Stimulated activated naive CD8-positive, alpha-beta T cell treated with anti-CD3 and anti-CD28 coated beads, Interleukin-15, Interleukin-2, amounts not matched to agents 100 U/mL and 50 U/mL, for 24 hours (primary cell): Measurements from ENCODE around the gene CCT4.
A peak's percentile ranks its signal among the peaks of the same experiment; 100 is the strongest.
"Not testable (repeated sequence)": the region's sequence is repeated elsewhere in the genome, so short reads cannot be mapped to it uniquely, and the experiment has no call there.

Experiments
- ATAC-seq: fragments of 150-1000 bp; cut with Tn5 transposase; one replicate; pipeline ENCODE4 v1.10.0; 2021
- DNase-seq: peaks from one replicate; pipeline ENCODE4 v3.0.0; 2021

The CCT4 gene

GRCh38 chr2:61888267-61889055 lies at the start of gene CCT4:
Gene CCT4, minus strand, starts transcription at chr2:61888656. Its CDS starts 149 bp downstream, at chr2:61888507.
- ATAC-seq (peak; percentile 83), DNase-seq (peak; percentile 93)

- no peak for ATAC-seq
- DNase-seq, result no peak
Observed at GRCh38 chr2:61937886-61938285, 49.4 kb upstream of the CCT4 start.

- no peak for ATAC-seq
Observed at GRCh38 chr2:61937098-61937497, 48.6 kb upstream of the CCT4 start.

GRCh38 chr2:61928826-61929461 lies 40.5 kb upstream of the CCT4 start:
- ATAC-seq, result no peak
- no peak for DNase-seq

More at GRCh38 chr2:61937098-61937497, 48.6 kb upstream of the CCT4 start:
- no peak for DNase-seq

GRCh38 chr2:61926531-61927477 lies 38.3 kb upstream of the CCT4 start:
- ATAC-seq (no peak), DNase-seq (no peak)

- no peak for DNase-seq
- no peak for ATAC-seq
Observed at GRCh38 chr2:61924895-61925663, 36.6 kb upstream of the CCT4 start.

GRCh38 chr2:61922714-61923113 lies 34.3 kb upstream of the CCT4 start:
- DNase-seq (no peak), ATAC-seq (no peak)

- no peak for DNase-seq
- no peak for ATAC-seq
Observed at GRCh38 chr2:61920548-61920947, 32.1 kb upstream of the CCT4 start.

GRCh38 chr2:61914794-61915193 lies 26.3 kb upstream of the CCT4 start:
- DNase-seq, ATAC-seq: not testable (repeated sequence)

- no peak for ATAC-seq
- no peak for DNase-seq
Observed at GRCh38 chr2:61911510-61911909, 23.1 kb upstream of the CCT4 start.

GRCh38 chr2:61910603-61911002 lies 22.1 kb upstream of the CCT4 start:
- no peak for ATAC-seq
- DNase-seq, result no peak

GRCh38 chr2:61909116-61909515 lies 20.7 kb upstream of the CCT4 start:
- no peak for DNase-seq
- no peak for ATAC-seq

- DNase-seq, result no peak
- ATAC-seq, result no peak
Observed at GRCh38 chr2:61906186-61906470, 17.7 kb upstream of the CCT4 start.

GRCh38 chr2:61905372-61906185 lies 17.1 kb upstream of the CCT4 start, which contains the start of gene COMMD1:
Gene COMMD1, plus strand, starts transcription at chr2:61905674. Its CDS starts 5 bp downstream, at chr2:61905679.
- DNase-seq (peak; percentile 89), ATAC-seq (peak; percentile 99)

GRCh38 chr2:61900281-61900680 lies 11.8 kb upstream of the CCT4 start:
- DNase-seq (no peak), ATAC-seq (no peak)

GRCh38 chr2:61898810-61899209 lies 10.4 kb upstream of the CCT4 start:
- no peak for DNase-seq
- no peak for ATAC-seq

GRCh38 chr2:61887717-61888266 lies 664 bp downstream of the CCT4 start:
- peak; percentile 6 for ATAC-seq
- peak; percentile 35 for DNase-seq

GRCh38 chr2:61885896-61886603 lies 2.4 kb downstream of the CCT4 start:
- DNase-seq, result peak; percentile 36
- peak; percentile 25 for ATAC-seq

GRCh38 chr2:61882850-61883249 lies 5.6 kb downstream of the CCT4 start:
- ATAC-seq (no peak), DNase-seq (no peak)

GRCh38 chr2:61879351-61879750 lies 9.1 kb downstream of the CCT4 start:
- ATAC-seq, DNase-seq: not testable (repeated sequence)
